CD4-positive, alpha-beta T cell (primary cell): Measurements from ENCODE around the gene MCTP2. TPM values are rescaled to one million over a fixed set of nuclear protein-coding genes. Genes with fewer than 3 reads are reported as not detected.

Experiments used
- ATAC-seq: fragments of 200-7000 bp; cut with Tn5 transposase; one replicate; pipeline ENCODE4 v1.10.0; 2022; ENCODE audit warnings: mild to moderate bottlenecking; ENCODE audit not compliant: poor library complexity
- CTCF ChIA-PET: fragments of 350-600 bp; sonication (Branson Sonifier 250); formaldehyde crosslinking; loops from one replicate; lab custom pipeline; 2021; ENCODE audit warnings: antibody characterized with exemption, inconsistent platforms; lab: Charles Lee
- POLR2A ChIA-PET: fragments of 350-600 bp; sonication (Branson Sonifier 250); formaldehyde crosslinking; loops from one replicate; lab custom pipeline; 2021; ENCODE audit warnings: antibody characterized with exemption, inconsistent platforms; lab: Charles Lee
- DNase-seq, 14 experiments: peaks; one replicate each; pipeline ENCODE4 v3.0.0-alpha.2; 2013 to 2020; ENCODE audit warnings: mixed read lengths in 2 of 14
- H3K27ac ChIP-seq, 2 donors: one replicate each; pipeline versions ENCODE4 v1.5.1 to v1.7.0; 2013; ENCODE audit warnings: low read length in 2 of 2, low read depth in 1 of 2, mild to moderate bottlenecking in 1 of 2
- H3K27me3 ChIP-seq, 2 experiments: 1 replicate in 1 of 2; 2 replicates in 1 of 2; pipeline versions ENCODE4 v1.6.1 to v1.7.0; 2013; ENCODE audit warnings: low read length in 2 of 2, control low read depth in 1 of 2, mild to moderate bottlenecking in 1 of 2, moderate library complexity in 1 of 2; ENCODE audit not compliant: insufficient read depth in 2 of 2, control insufficient read depth in 1 of 2
- H3K36me3 ChIP-seq: one replicate; pipeline ENCODE4 v1.6.1; 2013; ENCODE audit warnings: low read length, control low read depth; ENCODE audit not compliant: insufficient read depth
- H3K4me1 ChIP-seq: one replicate; pipeline ENCODE4 v1.6.1; 2013; ENCODE audit warnings: low read length, control low read depth; ENCODE audit not compliant: insufficient read depth
- H3K4me3 ChIP-seq: one replicate; pipeline ENCODE4 v1.5.1; 2013; ENCODE audit warnings: mild to moderate bottlenecking, low read length, moderate library complexity
- H3K9me3 ChIP-seq, 2 experiments: 1 replicate in 1 of 2; 2 replicates in 1 of 2; pipeline versions ENCODE4 v1.6.1 to v1.7.0; 2013; ENCODE audit warnings: low read length in 2 of 2, mild to moderate bottlenecking in 2 of 2, control low read depth in 1 of 2, moderate library complexity in 1 of 2; ENCODE audit not compliant: control insufficient read depth in 1 of 2, insufficient read depth in 1 of 2
- H3K27ac Mint-ChIP-seq: one replicate; pipeline ENCODE4 v1.8.0; 2020; ENCODE audit warnings: mixed read lengths
- H3K27me3 Mint-ChIP-seq: one replicate; pipeline ENCODE4 v1.8.0; 2021; ENCODE audit warnings: mixed read lengths
- H3K36me3 Mint-ChIP-seq: one replicate; pipeline ENCODE4 v1.8.0; 2021; ENCODE audit warnings: low read depth, mixed read lengths
- H3K4me1 Mint-ChIP-seq: one replicate; pipeline ENCODE4 v1.8.0; 2021; ENCODE audit warnings: low read depth, mixed read lengths
- H3K4me3 Mint-ChIP-seq: one replicate; pipeline ENCODE4 v1.8.0; 2020; ENCODE audit warnings: mild to moderate bottlenecking, mixed read lengths
- H3K9me3 Mint-ChIP-seq: one replicate; pipeline ENCODE4 v1.8.0; 2020; ENCODE audit warnings: mixed read lengths
- CTCF ChIP-seq: fragments of 200-600 bp; IDR thresholded peaks from one replicate; pipeline ENCODE4 v1.8.0; 2022; ENCODE audit warnings: antibody characterized with exemption, mild to moderate bottlenecking
- intact Hi-C, 2 experiments: fragments of 100-400 bp; cut with DNase I in 1 of 2; cut with micrococcal nuclease in 1 of 2; formaldehyde crosslinking; loops; one replicate each; pipeline versions ENCODE4 v1.15.1 to v1.9.0; 2023 to 2025; cut with DNase I, micrococcal nuclease
- total RNA-seq, 174 experiments: library from RNA in 2 of 174; stranded (reverse) in 2 of 174; gene quantifications; one replicate each; pipeline ENCODE4 v1.2.3 and lab custom pipeline; 2021 to 2026

Gene MCTP2
- total RNA-seq, 2 experiments from 2014 or later, result 8.0 to 10.8 TPM

- Mint-ChIP-seq H3K9me3 (no peaks in the 10 kb centered on the region), H3K27ac (no peak overlapping the region), H3K36me3 (peaks cover 72% of the 10 kb centered on the region), H3K27me3 (no peaks in the 10 kb centered on the region), H3K4me3 (no peak overlapping the region), H3K4me1 (no peaks in the 10 kb centered on the region)
- no peak for TF ChIP-seq CTCF
- ATAC-seq, result no peak
- DNase-seq, result no peak
- Histone ChIP-seq H3K9me3 (no peaks in the 10 kb centered on the region), H3K27me3 (no peaks in the 10 kb centered on the region), H3K27ac (no peak overlapping the region), H3K36me3 (peaks cover 14% of the 10 kb centered on the region), H3K4me3 (no peak overlapping the region), H3K4me1 (no peaks in the 10 kb centered on the region)
- ChIA-PET POLR2A (no interaction called here), CTCF (no interaction called here)
- intact Hi-C loops, result no loop called here
These were observed 246.7 kb downstream of the MCTP2 start for GRCh38 chr15:94477913-94478553.

- ATAC-seq (no peak), DNase-seq (no peak)
- TF ChIP-seq CTCF, result no peak
- H3K27me3 ChIP-seq, result no peaks in the 10 kb centered on the region
- CTCF ChIA-PET, result no interaction called here
- no peaks in the 10 kb centered on the region for H3K4me1 Mint-ChIP-seq
- H3K4me3 Mint-ChIP-seq, result no peak overlapping the region
- no peaks in the 10 kb centered on the region for H3K9me3 Mint-ChIP-seq
- H3K4me3 ChIP-seq, result no peak overlapping the region
- H3K36me3 Mint-ChIP-seq, result peaks cover 65% of the 10 kb centered on the region
- H3K9me3 ChIP-seq, result no peaks in the 10 kb centered on the region
- no peaks in the 10 kb centered on the region for H3K27me3 Mint-ChIP-seq
- POLR2A ChIA-PET, result no interaction called here
- no peak overlapping the region for H3K27ac Mint-ChIP-seq
- peaks cover 14% of the 10 kb centered on the region for H3K36me3 ChIP-seq
- no peaks in the 10 kb centered on the region for H3K4me1 ChIP-seq
- H3K27ac ChIP-seq, result no peak overlapping the region
- intact Hi-C loops, result no loop called here
These were observed 247.4 kb downstream of the MCTP2 start for GRCh38 chr15:94478763-94479162.

- Mint-ChIP-seq H3K9me3 (no peaks in the 10 kb centered on the region), H3K4me3 (no peak overlapping the region), H3K36me3 (peaks cover 55% of the 10 kb centered on the region), H3K27ac (no peak overlapping the region), H3K27me3 (no peaks in the 10 kb centered on the region), H3K4me1 (no peaks in the 10 kb centered on the region)
- no peak for TF ChIP-seq CTCF
- Histone ChIP-seq H3K36me3 (peaks cover 14% of the 10 kb centered on the region), H3K27me3 (no peaks in the 10 kb centered on the region), H3K9me3 (peaks cover 0 to 8% of the 10 kb centered on the region in 2 experiments), H3K4me3 (no peak overlapping the region), H3K27ac (no peak overlapping the region), H3K4me1 (no peaks in the 10 kb centered on the region)
- no peak for ATAC-seq
- CTCF ChIA-PET, result interaction anchor here (0.6 kb wide), 1 partner anchor 37 kb away, joined by 3 read pairs; no protein-coding TSS in a partner anchor
- DNase-seq, result no peak
- intact Hi-C loops, result no loop called here
- POLR2A ChIA-PET, result no interaction called here
These were observed 249.0 kb downstream of the MCTP2 start for GRCh38 chr15:94480289-94480834.
